GM18520 (cell line): ENCODE data around the gene NEK7.
A peak's percentile ranks its signal among the peaks of the same experiment; 100 is the strongest.

Source experiments
- ATAC-seq: cut with Tn5 transposase; IDR thresholded peaks from one replicate; pipeline ENCODE4 v1.9.1; 2021; ENCODE audit not compliant: unreplicated experiment

The NEK7 gene

DNA sequence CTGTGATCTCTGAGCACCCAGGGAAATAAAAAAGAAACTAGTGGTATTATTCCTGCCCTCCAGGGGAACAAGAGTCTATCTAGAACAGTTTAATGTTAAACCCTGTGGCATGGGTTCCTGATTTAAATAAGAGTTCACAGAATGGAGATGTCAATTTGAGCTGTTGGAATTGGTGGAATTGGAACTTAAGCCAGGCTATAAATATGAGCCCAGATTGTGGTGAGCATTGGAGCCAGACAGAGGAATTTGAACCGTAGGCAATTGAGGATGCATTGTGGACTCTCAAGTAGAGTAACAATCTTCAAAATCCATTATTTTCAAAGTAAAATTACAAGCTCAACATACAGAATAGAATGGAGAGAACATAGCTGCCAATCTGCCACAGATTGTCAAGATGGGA, 98.2 kb downstream of the NEK7 start:
- no peak for ATAC-seq

GRCh38 chr1:198255784-198256183, 99.0 kb downstream of the NEK7 start:
- ATAC-seq: no peak

DNA sequence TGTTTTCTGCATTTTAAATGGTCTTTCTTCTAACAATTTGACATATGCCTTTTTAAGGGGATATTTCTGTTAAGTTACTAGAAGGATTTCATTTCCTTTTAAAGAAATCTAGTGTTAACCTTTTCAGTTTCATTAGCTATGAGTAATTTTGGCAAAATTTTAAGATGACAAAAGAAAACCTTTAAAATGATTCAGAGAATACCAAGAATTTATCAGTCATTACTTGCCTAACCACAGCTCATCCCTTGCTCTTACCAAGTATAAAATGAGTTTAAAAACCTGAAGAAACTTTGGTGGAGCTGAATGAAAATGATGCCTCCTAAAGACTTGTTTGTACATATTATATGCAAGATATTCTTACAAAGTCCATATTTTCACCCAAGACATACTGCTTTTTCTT, 101.7 kb downstream of the NEK7 start:
- ATAC-seq: peak; percentile 50

- no peak for ATAC-seq
These were observed 102.7 kb downstream of the NEK7 start for GRCh38 chr1:198259333-198260074.

- ATAC-seq: no peak
These were observed 105.1 kb downstream of the NEK7 start for GRCh38 chr1:198261886-198262285.

DNA sequence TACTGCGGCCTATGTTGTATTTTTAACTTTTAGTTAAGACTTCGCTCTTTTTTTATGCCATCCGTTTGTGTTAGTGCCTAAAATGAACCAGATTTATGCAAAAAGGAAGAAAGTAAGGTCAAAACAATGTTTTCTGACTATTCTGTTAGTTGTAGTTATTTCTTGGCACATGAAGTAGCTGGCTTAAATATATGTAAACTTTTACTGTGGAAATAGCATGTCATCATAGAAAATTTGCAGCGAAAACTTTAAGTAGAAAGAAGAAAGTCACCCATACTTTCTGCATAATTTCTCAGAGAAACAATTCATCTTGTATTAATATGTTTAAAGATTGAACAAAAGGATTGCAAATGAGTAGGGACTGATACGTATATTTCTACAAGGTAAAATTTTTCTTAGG, 106.4 kb downstream of the NEK7 start:
- no peak for ATAC-seq

DNA sequence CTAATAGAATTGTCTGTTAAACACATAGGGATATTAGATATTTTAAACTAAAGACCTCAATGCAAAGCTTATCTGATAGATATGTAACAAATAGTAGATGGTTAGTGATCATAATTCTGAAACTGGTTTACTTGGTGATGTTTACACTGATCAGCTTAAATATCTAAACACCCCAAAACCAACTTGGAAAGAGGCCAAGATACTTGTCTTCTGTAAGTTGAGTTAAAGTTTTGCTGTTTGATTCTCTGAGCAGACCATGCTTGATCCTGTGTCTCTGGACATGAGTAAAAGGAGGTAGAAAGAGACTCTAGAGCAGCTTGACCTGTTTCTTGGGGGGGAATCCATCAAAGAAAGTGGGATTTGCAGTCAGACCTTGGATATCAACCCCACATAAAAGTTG, 107.5 kb downstream of the NEK7 start:
- no peak for ATAC-seq

- no peak for ATAC-seq
These were observed 108.4 kb downstream of the NEK7 start for GRCh38 chr1:198265073-198265661.

- ATAC-seq: no peak
These were observed 110.3 kb downstream of the NEK7 start for GRCh38 chr1:198267056-198267455.

DNA sequence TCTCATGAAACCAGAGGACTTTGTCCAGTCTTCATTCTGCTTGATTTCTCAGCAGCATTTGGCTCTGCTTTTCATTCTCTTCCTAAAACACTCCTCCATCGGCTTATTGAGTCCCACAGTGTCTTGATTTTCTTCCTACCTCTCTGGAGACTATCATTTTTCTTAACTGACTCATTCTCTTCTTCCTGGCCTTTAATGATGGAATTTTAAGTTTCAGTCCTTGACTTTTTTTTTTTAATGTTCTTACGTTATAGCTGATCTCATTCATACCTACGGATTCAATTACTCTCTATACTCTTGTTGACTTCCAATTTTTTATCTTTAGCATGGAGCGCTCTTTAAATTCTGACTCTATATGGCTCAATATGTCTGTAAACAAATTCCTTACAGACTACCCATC, 111.1 kb downstream of the NEK7 start:
- ATAC-seq: no peak

- no peak for ATAC-seq
These were observed 112.2 kb downstream of the NEK7 start for GRCh38 chr1:198268784-198269645.

GRCh38 chr1:198269646-198269940, 112.8 kb downstream of the NEK7 start:
- ATAC-seq: no peak

DNA sequence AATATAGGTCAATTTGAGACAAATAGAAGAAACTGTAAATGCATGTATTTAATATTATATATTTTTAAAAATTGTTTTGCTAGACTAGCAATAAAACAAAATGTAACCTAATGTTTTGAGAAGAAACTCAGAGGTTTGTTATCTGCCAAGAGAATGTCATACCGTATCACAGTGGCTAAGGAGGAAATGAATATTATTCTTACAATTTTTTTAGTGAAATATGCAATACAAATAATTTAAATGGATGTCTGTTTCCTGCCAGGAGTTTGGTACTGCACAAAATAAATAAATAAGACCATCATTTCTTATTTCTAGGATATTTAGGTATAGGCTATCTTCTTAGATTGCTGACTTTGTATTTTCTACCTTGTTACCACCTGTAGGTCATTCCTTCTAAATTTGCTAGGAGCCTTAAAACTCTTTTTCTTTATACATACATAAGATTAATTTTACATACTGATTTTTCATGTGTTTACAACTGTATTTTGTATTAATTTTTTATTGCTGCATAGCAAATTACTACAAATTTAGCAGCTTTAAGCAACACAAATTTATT, 113.6 kb downstream of the NEK7 start:
- ATAC-seq: no peak

- ATAC-seq: no peak
These were observed 114.7 kb downstream of the NEK7 start for GRCh38 chr1:198271467-198271866.

DNA sequence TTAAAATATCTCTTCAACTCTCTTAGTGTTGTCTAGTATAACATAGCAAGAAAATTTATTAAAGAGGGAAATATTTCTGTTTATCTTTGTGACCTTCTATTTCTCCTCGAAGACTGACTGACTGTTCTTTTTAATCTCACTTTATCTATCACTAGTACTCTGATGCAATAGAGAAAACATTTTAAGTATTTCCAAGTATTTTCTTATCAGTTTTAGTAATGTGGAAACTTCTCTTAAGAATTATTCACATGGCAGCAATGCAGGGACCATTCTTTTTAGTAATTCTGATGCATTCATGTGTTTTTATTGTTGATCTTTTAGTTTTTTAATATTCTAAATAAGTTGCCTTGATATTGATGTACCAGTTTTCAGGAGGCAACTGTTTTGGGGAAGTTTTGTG, 115.7 kb downstream of the NEK7 start:
- no peak for ATAC-seq

DNA sequence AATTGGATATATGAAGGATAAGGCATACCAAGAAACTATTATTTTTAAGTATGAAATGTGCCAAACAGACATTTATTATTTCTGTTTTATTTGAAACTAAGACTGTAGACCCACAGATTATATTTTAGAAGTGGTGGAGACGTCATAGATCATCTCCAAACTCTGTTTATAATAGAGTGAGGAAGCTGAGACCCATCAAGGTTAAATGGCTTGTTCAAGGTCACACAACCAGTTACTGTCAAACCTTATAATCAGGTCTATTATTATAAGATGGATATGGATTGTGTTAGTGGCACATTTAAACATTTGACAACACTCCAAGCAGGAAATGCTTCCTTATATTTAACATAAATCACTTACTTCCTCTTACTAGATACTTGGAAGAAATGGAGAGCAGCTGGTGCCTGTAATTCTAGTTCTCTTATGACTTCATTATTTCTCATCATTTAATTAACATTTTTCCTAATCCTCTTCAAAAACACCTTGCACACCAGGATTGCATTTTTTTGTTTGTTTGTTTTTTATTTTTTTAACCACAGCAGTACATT, 117.0 kb downstream of the NEK7 start:
- no peak for ATAC-seq

DNA sequence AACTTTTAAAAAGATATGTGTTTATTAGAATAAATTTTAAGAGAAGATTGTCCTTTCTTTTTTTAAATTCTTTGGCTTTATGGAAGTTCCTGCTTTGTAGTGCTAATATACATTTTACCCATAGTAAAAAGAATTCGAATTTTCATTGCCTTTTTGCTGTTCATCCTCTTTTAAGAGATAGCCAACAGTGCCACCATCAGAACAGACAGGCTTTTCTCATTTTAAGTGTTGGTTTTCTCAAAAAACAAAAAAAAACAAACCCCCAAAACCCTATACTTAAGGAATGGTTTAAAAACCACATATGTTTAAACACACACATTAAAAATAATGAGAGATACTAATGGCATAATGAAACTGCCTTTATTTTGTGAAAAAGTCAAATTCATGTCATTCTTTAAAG, 118.8 kb downstream of the NEK7 start:
- ATAC-seq: no peak

DNA sequence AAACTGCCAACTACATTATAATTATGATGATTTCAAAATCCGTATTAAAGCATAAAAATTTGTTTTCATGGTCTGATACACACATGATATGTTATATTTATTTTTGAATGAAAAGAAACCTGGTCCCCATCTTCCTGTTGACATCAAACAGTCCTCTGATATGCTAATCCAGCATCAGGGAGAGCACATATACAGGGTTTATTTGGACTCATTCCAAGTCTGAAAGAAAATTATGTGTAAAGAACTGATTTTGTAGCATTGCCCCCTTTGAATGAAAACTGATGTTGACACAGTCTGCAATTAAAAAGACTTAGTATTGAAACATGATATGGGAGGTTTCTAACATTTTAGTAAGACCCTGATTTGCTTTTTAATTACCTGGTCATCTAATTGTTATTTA, 119.4 kb downstream of the NEK7 start:
- ATAC-seq: no peak

DNA sequence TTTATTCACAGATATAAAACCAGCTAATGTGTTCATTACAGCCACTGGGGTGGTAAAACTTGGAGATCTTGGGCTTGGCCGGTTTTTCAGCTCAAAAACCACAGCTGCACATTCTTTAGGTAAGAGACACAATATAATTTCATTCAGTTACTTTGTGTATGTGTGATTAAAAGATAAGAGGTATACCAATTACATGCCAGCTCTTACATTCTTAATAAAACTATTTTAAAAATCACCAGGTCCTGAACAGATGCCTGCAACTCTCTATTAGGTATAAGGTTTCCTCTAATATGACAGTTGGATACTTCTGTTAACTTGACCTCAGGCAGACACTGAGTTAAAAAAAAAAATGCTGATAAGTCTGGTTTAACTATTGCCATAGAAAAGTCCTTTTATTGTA, 122.1 kb downstream of the NEK7 start:
- no peak for ATAC-seq

GRCh38 chr1:198280080-198280479, 123.3 kb downstream of the NEK7 start:
- no peak for ATAC-seq

GRCh38 chr1:198281911-198282310, 125.1 kb downstream of the NEK7 start:
- ATAC-seq: no peak

GRCh38 chr1:198283222-198283621, 126.4 kb downstream of the NEK7 start:
- ATAC-seq: no peak
